ENCODE data around the gene EPS15. TPM values are rescaled to one million over a fixed set of nuclear protein-coding genes. Genes with fewer than 3 reads are reported as not detected.

The EPS15 gene
- total and polyA plus RNA-seq, 2 of the 13 experiments (the other 11 are each of a cell fraction or from before 2014, with no cell fraction given) = 14.3 to 19.3 TPM

DNA sequence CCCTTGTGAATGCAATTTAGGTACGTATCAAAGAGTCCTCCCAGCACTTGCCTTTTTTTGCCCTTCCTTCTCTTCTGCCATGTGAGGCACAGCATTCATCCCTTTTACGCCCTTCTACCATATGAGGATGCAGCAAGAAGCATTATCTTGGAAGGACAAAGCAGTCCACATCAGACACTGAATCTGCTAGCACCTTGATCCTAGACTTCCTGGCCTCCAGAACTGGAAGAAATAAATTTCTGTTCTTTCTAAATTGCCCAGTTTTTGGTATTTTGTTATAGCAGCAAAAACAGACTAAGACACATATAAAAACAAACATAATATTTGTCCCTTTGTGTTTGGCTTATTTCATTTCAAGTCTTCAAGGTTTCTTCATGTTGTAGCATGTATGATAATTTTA is 20.1 kb downstream of the EPS15 start:
- 95% methylated on average over 2 of the region's 2 CpGs for WGBS (ENCODE audit: low lambda C conversion rate)
- ChIA-PET POLR2A (no interaction called here), CTCF (ENCODE audit: low intra/inter-chr PET ratio, low total read pairs) (no interaction called here)
- Histone ChIP-seq H3K9ac (ENCODE audit: insufficient read depth, low read depth, low read length) (no peak overlapping the region), H3K27ac (ENCODE audit: extremely low read length, insufficient read depth, low read length) (no peak overlapping the region), H3K27me3 (ENCODE audit: control insufficient read depth in 1 of 2, insufficient read depth in 2 of 2, low read length in 2 of 2) (no peaks in the 10 kb centered on the region), H3K79me2 (ENCODE audit: insufficient read depth, low read length) (peaks cover 27% of the 10 kb centered on the region), H3K9me3 (ENCODE audit: low read length) (no peaks in the 10 kb centered on the region), H4K20me1 (ENCODE audit: insufficient read depth, low read length) (0 out of 2 replicates have a peak, but pooled peaks cover 2% of the 10 kb centered on the region), H3K4me3 (replicated peaks in 1 of 3; ENCODE audit: insufficient read depth in 1 of 3, low read depth in 2 of 3, low read length in 3 of 3) (no peak overlapping the region), H2AFZ (ENCODE audit: low read length) (no peak overlapping the region), H3K4me1 (ENCODE audit: insufficient read depth, low read length) (peaks cover 8% of the 10 kb centered on the region), H3K36me3 (replicated peaks in 1 of 2; ENCODE audit: control insufficient read depth in 1 of 2, insufficient read depth in 2 of 2, low read length in 2 of 2) (no peaks in the 10 kb centered on the region), H3K4me2 (ENCODE audit: low read depth, low read length) (no peak overlapping the region)
- ATAC-seq (no peak), FAIRE-seq (no peak), DNase-seq (ENCODE audit: low spot score) (no peak)
- BruUV-seq (replicated peaks) = TSS peak; percentile 17
- TF ChIP-seq ZNF12 (CRISPR knock-in tag; IDR thresholded peaks at IDR 0.05) (peak; percentile 74), ZBTB1 (CRISPR knock-in tag; IDR thresholded peaks at IDR 0.05; ENCODE audit: borderline replicate concordance) (no peak), HOXA5 (CRISPR knock-in tag; IDR thresholded peaks at IDR 0.05) (no peak)
- intact Hi-C loops (cut with micrococcal nuclease; ENCODE audit: unreplicated experiment) (no loop called here), in situ Hi-C loops (cut with HindIII; ENCODE audit: extremely low pct_ligation_motif_present, low pct_unique_long_range_greater_than_20kb) (no loop called here)

DNA sequence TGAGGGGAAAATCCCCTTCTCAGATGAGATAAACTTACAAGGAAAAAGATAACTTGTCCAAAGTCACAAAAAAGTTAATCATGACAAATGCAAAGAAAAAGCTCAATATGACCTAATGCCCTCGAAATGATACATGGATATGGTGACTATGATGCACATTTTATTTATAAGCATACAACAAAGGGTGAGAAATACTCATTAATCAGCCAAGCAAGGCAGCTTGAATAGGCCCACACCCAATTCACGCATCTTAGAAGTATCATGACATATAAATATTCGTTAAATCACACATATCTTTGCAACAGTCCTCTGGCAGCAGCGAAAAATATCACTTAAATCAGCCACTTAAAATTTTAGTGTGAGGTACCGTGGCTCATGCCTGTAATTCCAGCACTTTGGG is 21.7 kb downstream of the EPS15 start:
- DNase-seq (ENCODE audit: low spot score) (no peak), FAIRE-seq (no peak), ATAC-seq (no peak)
- no peak for TF ChIP-seq ZNF367 (CRISPR knock-in tag; IDR thresholded peaks at IDR 0.05; ENCODE audit: borderline replicate concordance)
- TF ChIP-seq ISL2 (CRISPR knock-in tag; IDR thresholded peaks at IDR 0.05) = no peak
- no peak for TF ChIP-seq RARA (CRISPR knock-in tag; IDR thresholded peaks at IDR 0.05)
- ChIA-PET POLR2A (no interaction called here), CTCF (ENCODE audit: low intra/inter-chr PET ratio, low total read pairs) (no interaction called here)
- Histone ChIP-seq H3K36me3 (replicated peaks in 1 of 2; ENCODE audit: control insufficient read depth in 1 of 2, insufficient read depth in 2 of 2, low read length in 2 of 2) (no peaks in the 10 kb centered on the region), H2AFZ (ENCODE audit: low read length) (no peak overlapping the region), H3K9ac (ENCODE audit: insufficient read depth, low read depth, low read length) (no peak overlapping the region), H3K4me2 (ENCODE audit: low read depth, low read length) (no peak overlapping the region), H3K27ac (ENCODE audit: extremely low read length, insufficient read depth, low read length) (no peak overlapping the region), H3K27me3 (ENCODE audit: control insufficient read depth in 1 of 2, insufficient read depth in 2 of 2, low read length in 2 of 2) (no peaks in the 10 kb centered on the region), H4K20me1 (ENCODE audit: insufficient read depth, low read length) (0 out of 2 replicates have a peak, but pooled peaks cover 2% of the 10 kb centered on the region), H3K4me3 (replicated peaks in 1 of 3; ENCODE audit: insufficient read depth in 1 of 3, low read depth in 2 of 3, low read length in 3 of 3) (no peak overlapping the region), H3K79me2 (ENCODE audit: insufficient read depth, low read length) (peaks cover 30% of the 10 kb centered on the region), H3K4me1 (ENCODE audit: insufficient read depth, low read length) (peaks cover 8% of the 10 kb centered on the region), H3K9me3 (ENCODE audit: low read length) (no peaks in the 10 kb centered on the region)
- 98% methylated on average over 5 of the region's 5 CpGs for WGBS (ENCODE audit: low lambda C conversion rate)
- in situ Hi-C loops (cut with HindIII; ENCODE audit: extremely low pct_ligation_motif_present, low pct_unique_long_range_greater_than_20kb) = no loop called here
- intact Hi-C loops (cut with micrococcal nuclease; ENCODE audit: unreplicated experiment) = no loop called here
- BruUV-seq (replicated peaks) = no TSS peak
